ENCODE results near the gene SH3BGRL2. TPM values are rescaled to one million over a fixed set of nuclear protein-coding genes. Genes with fewer than 3 reads are reported as not detected.

SH3BGRL2 gene
- total and polyA plus RNA-seq, 4 donors: 23.8 to 71.3 (median 34.3) TPM

- no peak for TF ChIP-seq REST (IDR thresholded peaks at IDR 0.05)
- TF ChIP-seq JUND (IDR thresholded peaks at IDR 0.05): no peak
- TF ChIP-seq FOXA1 (IDR thresholded peaks at IDR 0.05): no peak
- TF ChIP-seq RAD21 (IDR thresholded peaks at IDR 0.05): no peak
Measured at GRCh38 chr6:79631693-79632172, 604 bp downstream of the SH3BGRL2 start (continued).

GRCh38 chr6:79632580-79632979 is 1.5 kb downstream of the SH3BGRL2 start:
- peak overlapping the region in 2 of 3 donors; percentile 20 to 88 for H3K4me3 ChIP-seq (ENCODE audit: low read depth in 1 of 3, low read length in 3 of 3)
- WGBS: 21% methylated on average over 2 of the region's 2 CpGs
- no peak for DNase-seq (ENCODE audit: low spot score)
- H3K9me3 ChIP-seq (ENCODE audit: control insufficient read depth in 4 of 4, low read length in 3 of 4): no peaks in the 10 kb centered on the region
- TF ChIP-seq EGR1 (IDR thresholded peaks at IDR 0.05; ENCODE audit: low read depth in 2 of 2): no peak
- TF ChIP-seq HNF4A (conservative IDR thresholded peaks at IDR 0.05): peak in 1 of 2 donors; percentile 23
- TF ChIP-seq YY1 (IDR thresholded peaks at IDR 0.05): peak; percentile 40
- TF ChIP-seq RAD21 (IDR thresholded peaks at IDR 0.05): peak; percentile 28 to 29
- peak in 1 of 2 donors; percentile 22 for TF ChIP-seq RXRA (IDR thresholded peaks at IDR 0.05)
- H3K27me3 ChIP-seq (ENCODE audit: control insufficient read depth in 4 of 4, insufficient read depth in 4 of 4, low read length in 3 of 4): no peaks in the 10 kb centered on the region
- H3K36me3 ChIP-seq (ENCODE audit: control insufficient read depth in 4 of 4, insufficient read depth in 3 of 4, low read depth in 1 of 4, low read length in 3 of 4): no peaks in the 10 kb centered on the region
- H3K9ac ChIP-seq (ENCODE audit: low read depth in 1 of 2, low read length in 2 of 2): peak overlapping the region in 1 of 2 donors; percentile 40
- peaks cover 3 to 32% (median 18%) of the 10 kb centered on the region in 4 donors for H3K4me1 ChIP-seq (ENCODE audit: control insufficient read depth in 4 of 4, insufficient read depth in 4 of 4, low read length in 3 of 4)
- H3K27ac ChIP-seq (ENCODE audit: low read depth in 1 of 2, low read length in 2 of 2): peak overlapping the region in 1 of 2 donors; percentile 29

GRCh38 chr6:79634491-79635231 is 3.5 kb downstream of the SH3BGRL2 start:
- H3K4me3 ChIP-seq (ENCODE audit: low read depth in 1 of 3, low read length in 3 of 3): no peak overlapping the region
- TF ChIP-seq RXRA (IDR thresholded peaks at IDR 0.05) (no peak), HNF4G (IDR thresholded peaks at IDR 0.05) (no peak), HNF4A (conservative IDR thresholded peaks at IDR 0.05) (no peak), NR2F2 (IDR thresholded peaks at IDR 0.05) (no peak)
- H3K27me3 ChIP-seq (ENCODE audit: control insufficient read depth in 4 of 4, insufficient read depth in 4 of 4, low read length in 3 of 4): no peaks in the 10 kb centered on the region
- DNase-seq (ENCODE audit: low spot score): no peak
- no peak overlapping the region for H3K9ac ChIP-seq (ENCODE audit: low read depth in 1 of 2, low read length in 2 of 2)
- H3K9me3 ChIP-seq (ENCODE audit: control insufficient read depth in 4 of 4, low read length in 3 of 4): no peaks in the 10 kb centered on the region
- H3K36me3 ChIP-seq (ENCODE audit: control insufficient read depth in 4 of 4, insufficient read depth in 3 of 4, low read depth in 1 of 4, low read length in 3 of 4): no peaks in the 10 kb centered on the region
- H3K27ac ChIP-seq (ENCODE audit: low read depth in 1 of 2, low read length in 2 of 2): peak overlapping the region in 1 of 2 donors; percentile 38
- WGBS: 84% methylated on average over 2 of the region's 2 CpGs
- H3K4me1 ChIP-seq (ENCODE audit: control insufficient read depth in 4 of 4, insufficient read depth in 4 of 4, low read length in 3 of 4): peaks cover 3 to 19% (median 12%) of the 10 kb centered on the region in 4 donors

GRCh38 chr6:79635232-79635543 is 4.1 kb downstream of the SH3BGRL2 start:
- H3K9me3 ChIP-seq (ENCODE audit: control insufficient read depth in 4 of 4, low read length in 3 of 4): no peaks in the 10 kb centered on the region
- H3K27ac ChIP-seq (ENCODE audit: low read depth in 1 of 2, low read length in 2 of 2): no peak overlapping the region
- no peak overlapping the region for H3K9ac ChIP-seq (ENCODE audit: low read depth in 1 of 2, low read length in 2 of 2)
- no peaks in the 10 kb centered on the region for H3K27me3 ChIP-seq (ENCODE audit: control insufficient read depth in 4 of 4, insufficient read depth in 4 of 4, low read length in 3 of 4)
- peaks cover 5 to 18% (median 11%) of the 10 kb centered on the region in 4 donors for H3K4me1 ChIP-seq (ENCODE audit: control insufficient read depth in 4 of 4, insufficient read depth in 4 of 4, low read length in 3 of 4)
- H3K36me3 ChIP-seq (ENCODE audit: control insufficient read depth in 4 of 4, insufficient read depth in 3 of 4, low read depth in 1 of 4, low read length in 3 of 4): no peaks in the 10 kb centered on the region
- 84% methylated on average over 2 of the region's 2 CpGs for WGBS
- DNase-seq (ENCODE audit: low spot score): no peak
- no peak overlapping the region for H3K4me3 ChIP-seq (ENCODE audit: low read depth in 1 of 3, low read length in 3 of 3)
- TF ChIP-seq MAX (IDR thresholded peaks at IDR 0.05) (no peak), REST (IDR thresholded peaks at IDR 0.05) (no peak), FOXA2 (IDR thresholded peaks at IDR 0.05) (no peak), CTCF (IDR thresholded peaks at IDR 0.05; ENCODE audit: low read depth, low read length, missing input control) (no peak), SP1 (IDR thresholded peaks at IDR 0.05) (no peak), ATF3 (IDR thresholded peaks at IDR 0.05) (no peak), RXRA (IDR thresholded peaks at IDR 0.05) (no peak), GABPA (IDR thresholded peaks at IDR 0.05 in 1 of 2, conservative IDR thresholded peaks at IDR 0.05 in 1 of 2) (no peak), JUND (IDR thresholded peaks at IDR 0.05) (no peak), EGR1 (IDR thresholded peaks at IDR 0.05; ENCODE audit: low read depth in 2 of 2) (no peak)

All from liver (tissue), 9 donors.